Parathyroid adenoma (tissue), 2 donors: ENCODE measurements around the gene C17orf107.

Experiments used
- H2AFZ ChIP-seq: fragments of 300-600 bp; sonication (generic); one replicate; pipeline ENCODE4 v1.7.0; 2017; ENCODE audit warnings: antibody characterized with exemption, mild to moderate bottlenecking
- H3K27ac ChIP-seq: fragments of 300-600 bp; sonication (generic); one replicate; pipeline ENCODE4 v1.7.0; 2017
- H3K27me3 ChIP-seq: fragments of 300-600 bp; sonication (generic); one replicate; pipeline ENCODE4 v1.7.0; 2017; ENCODE audit warnings: low read length; ENCODE audit not compliant: control insufficient read depth, insufficient read depth
- H3K36me3 ChIP-seq: fragments of 300-600 bp; sonication (generic); one replicate; pipeline ENCODE4 v1.7.0; 2017; ENCODE audit warnings: low read length; ENCODE audit not compliant: control insufficient read depth, insufficient read depth
- H3K4me1 ChIP-seq: fragments of 300-600 bp; sonication (generic); one replicate; pipeline ENCODE4 v1.7.0; 2017; ENCODE audit warnings: control low read depth
- H3K4me2 ChIP-seq: fragments of 300-600 bp; sonication (generic); one replicate; pipeline ENCODE4 v1.7.0; 2017; ENCODE audit warnings: low read length
- H3K4me3 ChIP-seq: fragments of 300-600 bp; sonication (generic); one replicate; pipeline ENCODE4 v1.7.0; 2017; ENCODE audit warnings: low read depth, low read length
- H3K79me2 ChIP-seq: fragments of 300-600 bp; sonication (generic); one replicate; pipeline ENCODE4 v1.7.0; 2017; ENCODE audit warnings: control low read depth
- H3K9ac ChIP-seq: fragments of 300-600 bp; sonication (generic); one replicate; pipeline ENCODE4 v1.7.0; 2017; ENCODE audit warnings: mild to moderate bottlenecking
- H3K9me3 ChIP-seq: fragments of 300-600 bp; sonication (generic); one replicate; pipeline ENCODE4 v1.7.0; 2017; ENCODE audit warnings: low read length; ENCODE audit not compliant: control insufficient read depth
- TF ChIP-seq, protein P1 (sequence below): fragments of 300-600 bp; sonication (generic); IDR thresholded peaks from one replicate; pipeline ENCODE4 v1.7.0; 2017; ENCODE audit warnings: antibody characterized with exemption, mild to moderate bottlenecking
- donor health status: primary hyperparathyroidism.

C17orf107 gene

DNA sequence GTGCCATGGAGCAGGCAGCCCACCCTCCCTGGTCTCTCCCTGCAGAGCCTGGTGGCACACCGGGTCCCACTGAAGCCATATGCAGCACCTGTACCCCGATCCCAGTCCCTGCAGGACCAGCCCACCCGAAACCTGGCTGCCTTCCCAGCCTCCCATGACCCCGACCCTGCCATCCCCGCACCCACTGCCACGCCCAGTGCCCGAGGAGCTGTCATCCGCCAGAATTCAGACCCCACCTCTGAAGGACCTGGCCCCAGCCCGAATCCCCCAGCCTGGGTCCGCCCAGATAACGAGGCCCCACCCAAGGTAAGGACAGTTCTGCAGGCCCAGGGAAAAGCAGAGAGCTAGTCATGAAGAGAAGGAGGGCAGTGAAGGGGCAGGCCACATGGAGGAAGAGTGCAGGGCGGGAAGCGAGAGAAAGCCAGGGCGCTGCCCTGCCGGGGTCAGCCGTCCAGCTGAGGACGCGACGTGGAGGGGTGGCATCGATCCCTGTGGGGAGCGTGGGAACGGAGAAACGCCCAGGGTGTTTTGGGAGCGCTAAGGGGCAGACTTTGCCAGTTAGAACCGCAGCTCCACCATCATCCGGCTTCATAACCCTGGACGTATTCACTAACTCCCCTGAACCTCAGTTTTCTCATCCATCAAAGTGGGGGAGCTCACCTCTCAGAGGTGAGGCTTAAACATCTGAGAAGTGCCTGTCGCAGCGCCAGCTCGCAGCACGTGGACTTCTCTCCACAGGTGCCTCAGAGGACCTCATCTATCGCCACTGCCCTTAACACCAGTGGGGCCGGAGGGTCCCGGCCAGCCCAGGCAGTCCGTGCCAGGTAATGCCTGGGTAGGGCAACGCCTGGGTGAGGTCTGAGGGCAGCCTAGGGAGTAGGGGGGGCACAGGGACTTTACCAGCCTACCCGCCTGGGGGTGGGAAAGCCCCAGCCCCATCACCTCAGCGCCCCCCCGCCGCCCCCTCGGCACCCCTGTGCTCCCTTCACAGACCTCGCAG, 7.6 kb upstream of the C17orf107 start:
- Histone ChIP-seq H3K4me1 (no peaks in the 10 kb centered on the region), H3K36me3 (no peaks in the 10 kb centered on the region), H2AFZ (no peak overlapping the region), H3K9me3 (no peaks in the 10 kb centered on the region), H3K27ac (no peak overlapping the region), H3K9ac (no peak overlapping the region), H3K4me3 (no peak overlapping the region), H3K27me3 (no peaks in the 10 kb centered on the region), H3K79me2 (no peaks in the 10 kb centered on the region), H3K4me2 (no peak overlapping the region)
- TF ChIP-seq, protein P1, sequence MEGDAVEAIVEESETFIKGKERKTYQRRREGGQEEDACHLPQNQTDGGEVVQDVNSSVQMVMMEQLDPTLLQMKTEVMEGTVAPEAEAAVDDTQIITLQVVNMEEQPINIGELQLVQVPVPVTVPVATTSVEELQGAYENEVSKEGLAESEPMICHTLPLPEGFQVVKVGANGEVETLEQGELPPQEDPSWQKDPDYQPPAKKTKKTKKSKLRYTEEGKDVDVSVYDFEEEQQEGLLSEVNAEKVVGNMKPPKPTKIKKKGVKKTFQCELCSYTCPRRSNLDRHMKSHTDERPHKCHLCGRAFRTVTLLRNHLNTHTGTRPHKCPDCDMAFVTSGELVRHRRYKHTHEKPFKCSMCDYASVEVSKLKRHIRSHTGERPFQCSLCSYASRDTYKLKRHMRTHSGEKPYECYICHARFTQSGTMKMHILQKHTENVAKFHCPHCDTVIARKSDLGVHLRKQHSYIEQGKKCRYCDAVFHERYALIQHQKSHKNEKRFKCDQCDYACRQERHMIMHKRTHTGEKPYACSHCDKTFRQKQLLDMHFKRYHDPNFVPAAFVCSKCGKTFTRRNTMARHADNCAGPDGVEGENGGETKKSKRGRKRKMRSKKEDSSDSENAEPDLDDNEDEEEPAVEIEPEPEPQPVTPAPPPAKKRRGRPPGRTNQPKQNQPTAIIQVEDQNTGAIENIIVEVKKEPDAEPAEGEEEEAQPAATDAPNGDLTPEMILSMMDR, result no peak

DNA sequence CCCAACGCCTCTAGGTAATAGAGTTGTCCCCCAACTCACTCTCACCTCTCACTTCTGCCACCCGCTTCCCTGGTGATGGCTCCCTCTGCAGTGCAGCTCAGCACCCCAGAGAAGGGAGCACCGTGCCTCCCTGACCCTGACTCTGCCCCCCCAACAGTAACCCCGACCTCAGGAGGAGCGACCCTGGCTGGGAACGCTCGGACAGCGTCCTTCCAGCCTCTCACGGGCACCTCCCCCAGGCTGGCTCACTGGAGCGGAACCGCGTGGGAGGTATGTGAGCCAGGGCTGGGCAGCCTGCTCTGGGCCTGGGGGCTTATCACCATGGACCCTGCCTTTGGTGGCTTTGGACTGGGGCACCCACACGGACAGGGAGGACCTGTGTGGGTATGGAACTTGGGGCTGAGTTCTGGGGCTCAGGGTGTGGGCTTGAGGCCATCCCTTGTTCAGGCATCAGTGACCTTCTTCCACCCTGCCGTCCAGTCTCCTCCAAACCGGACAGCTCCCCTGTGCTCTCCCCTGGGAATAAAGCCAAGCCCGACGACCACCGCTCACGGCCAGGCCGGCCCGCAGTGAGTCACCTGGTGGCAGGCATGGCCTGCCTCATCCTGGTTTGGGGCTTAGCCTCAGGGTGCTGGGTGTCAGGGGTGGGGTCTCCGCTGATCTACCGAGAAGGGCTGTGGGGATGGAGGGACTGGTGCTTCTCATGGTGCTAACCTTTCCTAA, 6.7 kb upstream of the C17orf107 start:
- TF ChIP-seq, protein P1, result no peak
- Histone ChIP-seq H3K79me2 (no peaks in the 10 kb centered on the region), H3K4me2 (no peak overlapping the region), H3K27me3 (no peaks in the 10 kb centered on the region), H2AFZ (no peak overlapping the region), H3K4me1 (no peaks in the 10 kb centered on the region), H3K9me3 (no peaks in the 10 kb centered on the region), H3K36me3 (no peaks in the 10 kb centered on the region), H3K4me3 (no peak overlapping the region), H3K27ac (no peak overlapping the region), H3K9ac (no peak overlapping the region)

DNA sequence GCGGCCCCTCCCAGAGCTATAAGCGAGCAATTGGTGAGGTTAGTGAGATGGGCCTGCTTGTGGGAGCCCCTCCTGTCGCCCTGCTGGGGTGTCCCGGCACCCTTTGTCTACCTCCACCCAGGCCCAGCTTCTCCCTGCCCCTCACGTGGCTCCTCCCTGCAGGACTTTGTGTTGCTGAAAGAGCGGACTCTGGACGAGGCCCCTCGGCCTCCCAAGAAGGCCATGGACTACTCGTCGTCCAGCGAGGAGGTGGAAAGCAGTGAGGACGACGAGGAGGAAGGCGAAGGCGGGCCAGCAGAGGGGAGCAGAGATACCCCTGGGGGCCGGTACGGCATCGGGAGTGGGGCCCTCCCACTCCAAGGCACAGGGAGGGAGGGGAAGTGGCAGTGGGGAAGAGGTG, 6.1 kb upstream of the C17orf107 start:
- H3K9me3 ChIP-seq, result no peaks in the 10 kb centered on the region
- H3K79me2 ChIP-seq, result no peaks in the 10 kb centered on the region
- no peak overlapping the region for H2AFZ ChIP-seq
- no peaks in the 10 kb centered on the region for H3K36me3 ChIP-seq
- no peaks in the 10 kb centered on the region for H3K27me3 ChIP-seq
- H3K9ac ChIP-seq, result no peak overlapping the region
- no peak overlapping the region for H3K4me3 ChIP-seq
- no peaks in the 10 kb centered on the region for H3K4me1 ChIP-seq
- TF ChIP-seq, protein P1, result no peak
- no peak overlapping the region for H3K4me2 ChIP-seq
- H3K27ac ChIP-seq, result no peak overlapping the region

DNA sequence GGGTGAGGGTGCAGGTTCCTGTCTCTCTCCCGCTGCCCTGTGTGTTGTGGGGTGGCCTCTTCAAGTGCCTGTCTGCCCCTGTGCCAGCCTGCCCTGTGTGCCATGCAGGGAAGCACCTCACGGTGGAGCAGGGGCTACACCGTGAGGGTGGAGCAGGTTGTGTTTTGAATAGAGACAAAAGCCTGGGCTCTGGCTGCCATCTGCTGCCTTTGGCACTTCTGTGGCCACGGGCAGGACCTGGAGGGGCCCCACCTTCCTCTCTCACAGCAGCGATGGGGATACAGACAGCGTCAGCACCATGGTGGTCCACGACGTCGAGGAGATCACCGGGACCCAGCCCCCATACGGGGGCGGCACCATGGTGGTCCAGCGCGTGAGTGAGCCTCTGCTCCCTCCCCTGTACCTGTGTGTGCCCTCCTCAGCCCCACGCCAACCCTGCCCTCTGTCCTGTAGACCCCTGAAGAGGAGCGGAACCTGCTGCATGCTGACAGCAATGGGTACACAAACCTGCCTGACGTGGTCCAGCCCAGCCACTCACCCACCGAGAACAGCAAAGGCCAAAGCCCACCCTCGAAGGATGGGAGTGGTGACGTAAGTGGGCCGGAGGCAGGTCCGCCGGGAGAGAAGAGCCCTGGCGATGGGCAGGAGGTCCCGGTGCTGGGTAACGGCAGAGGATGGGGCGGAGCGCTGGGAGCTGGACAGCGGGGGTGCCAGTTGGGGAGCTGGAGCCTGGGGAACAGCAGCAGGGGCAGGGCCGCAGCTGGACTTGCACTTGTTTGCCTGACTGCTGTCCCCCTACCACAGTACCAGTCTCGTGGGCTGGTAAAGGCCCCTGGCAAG, 5.4 kb upstream of the C17orf107 start:
- H2AFZ ChIP-seq, result no peak overlapping the region
- H3K9me3 ChIP-seq, result no peaks in the 10 kb centered on the region
- TF ChIP-seq, protein P1, result no peak
- H3K79me2 ChIP-seq, result no peaks in the 10 kb centered on the region
- no peaks in the 10 kb centered on the region for H3K4me1 ChIP-seq
- no peaks in the 10 kb centered on the region for H3K36me3 ChIP-seq
- H3K9ac ChIP-seq, result no peak overlapping the region
- H3K4me3 ChIP-seq, result no peak overlapping the region
- H3K27ac ChIP-seq, result no peak overlapping the region
- H3K4me2 ChIP-seq, result no peak overlapping the region
- no peaks in the 10 kb centered on the region for H3K27me3 ChIP-seq
